GM12801 (cell line): ENCODE measurements around the gene ATP2B1.

Source experiments
- TF ChIP-seq, protein P1 (sequence below): IDR thresholded peaks from one replicate; pipeline ENCODE4 v1.5.1; 2011; ENCODE audit warnings: control low read depth; ENCODE audit not compliant: insufficient read length; ENCODE audit errors: extremely low read depth

ATP2B1 gene

DNA sequence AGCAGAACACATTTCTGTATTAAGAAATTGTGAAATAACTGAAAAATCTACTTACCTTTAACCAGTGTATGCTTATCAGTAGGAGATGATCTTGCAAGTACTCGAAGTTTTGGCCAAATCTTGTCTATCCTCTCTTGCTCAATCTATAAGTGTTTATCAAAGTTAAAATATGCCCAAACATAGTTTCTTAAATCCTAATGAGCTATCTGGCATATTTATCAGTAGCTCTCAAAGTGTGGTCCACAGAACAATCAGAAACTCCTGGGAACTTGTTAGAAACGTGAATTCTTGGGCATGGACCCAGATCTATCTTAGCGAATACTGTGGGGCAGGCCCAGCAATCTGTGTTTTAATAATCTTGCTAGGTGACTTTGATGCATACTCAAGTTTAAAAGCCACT lies 98.3 kb downstream of the ATP2B1 start:
- TF ChIP-seq, protein P1, sequence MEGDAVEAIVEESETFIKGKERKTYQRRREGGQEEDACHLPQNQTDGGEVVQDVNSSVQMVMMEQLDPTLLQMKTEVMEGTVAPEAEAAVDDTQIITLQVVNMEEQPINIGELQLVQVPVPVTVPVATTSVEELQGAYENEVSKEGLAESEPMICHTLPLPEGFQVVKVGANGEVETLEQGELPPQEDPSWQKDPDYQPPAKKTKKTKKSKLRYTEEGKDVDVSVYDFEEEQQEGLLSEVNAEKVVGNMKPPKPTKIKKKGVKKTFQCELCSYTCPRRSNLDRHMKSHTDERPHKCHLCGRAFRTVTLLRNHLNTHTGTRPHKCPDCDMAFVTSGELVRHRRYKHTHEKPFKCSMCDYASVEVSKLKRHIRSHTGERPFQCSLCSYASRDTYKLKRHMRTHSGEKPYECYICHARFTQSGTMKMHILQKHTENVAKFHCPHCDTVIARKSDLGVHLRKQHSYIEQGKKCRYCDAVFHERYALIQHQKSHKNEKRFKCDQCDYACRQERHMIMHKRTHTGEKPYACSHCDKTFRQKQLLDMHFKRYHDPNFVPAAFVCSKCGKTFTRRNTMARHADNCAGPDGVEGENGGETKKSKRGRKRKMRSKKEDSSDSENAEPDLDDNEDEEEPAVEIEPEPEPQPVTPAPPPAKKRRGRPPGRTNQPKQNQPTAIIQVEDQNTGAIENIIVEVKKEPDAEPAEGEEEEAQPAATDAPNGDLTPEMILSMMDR: no peak

DNA sequence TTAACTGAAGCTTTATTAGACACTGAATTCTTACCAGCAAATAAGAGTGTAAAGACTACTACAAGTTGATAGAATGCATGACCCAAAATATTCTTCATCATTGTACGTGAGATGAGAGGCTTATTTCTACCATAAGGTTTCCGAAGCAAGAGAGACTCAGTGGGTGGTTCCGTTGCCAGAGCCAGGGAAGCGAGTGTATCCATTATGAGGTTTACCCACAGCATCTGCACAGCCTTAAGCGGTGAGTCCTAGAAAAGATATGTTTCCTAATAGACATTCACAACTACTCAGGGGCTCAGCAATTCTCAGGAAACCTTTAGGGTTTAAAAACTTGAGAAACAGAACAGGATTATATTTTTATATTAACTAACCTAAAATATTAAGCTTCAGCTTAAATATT lies 105.0 kb downstream of the ATP2B1 start:
- TF ChIP-seq, protein P1: no peak

DNA sequence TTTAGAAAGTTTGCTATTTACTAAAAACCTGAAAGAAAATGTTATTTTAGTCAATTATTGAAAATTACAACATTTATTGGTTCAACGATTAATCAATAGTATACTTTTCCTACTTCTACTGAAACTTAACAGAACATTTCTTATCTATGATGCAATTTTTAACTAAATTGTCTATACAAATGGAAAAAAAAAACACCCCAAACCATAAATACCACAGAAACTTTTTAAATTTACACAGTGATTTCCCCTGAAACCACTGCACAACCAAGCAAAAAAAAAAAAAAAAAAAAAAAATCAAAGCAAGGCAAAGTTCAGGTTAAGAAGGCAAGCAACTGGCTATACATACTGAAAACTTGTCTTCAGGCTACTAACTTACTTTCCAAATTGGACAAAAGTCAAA lies 110.9 kb downstream of the ATP2B1 start:
- TF ChIP-seq, protein P1: no peak

DNA sequence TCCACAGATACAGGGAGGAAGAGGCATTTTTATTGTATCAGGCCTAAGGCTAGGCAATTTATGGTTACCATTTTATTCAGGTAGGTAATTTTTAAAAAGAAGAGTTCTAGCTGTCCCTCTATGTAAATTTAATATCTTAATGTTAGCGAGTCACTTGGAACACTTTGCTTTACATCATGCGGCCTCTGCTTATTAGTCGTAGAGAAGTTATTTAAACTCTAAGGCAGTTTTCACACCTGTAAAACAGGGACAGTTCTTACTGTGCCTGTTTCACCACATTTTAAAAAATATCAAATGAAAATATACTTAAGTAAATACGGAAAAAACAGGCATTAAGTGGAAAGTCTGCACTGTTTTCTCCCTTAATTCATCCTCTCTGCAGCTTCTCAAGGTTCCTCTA lies 111.4 kb downstream of the ATP2B1 start:
- TF ChIP-seq, protein P1: no peak

DNA sequence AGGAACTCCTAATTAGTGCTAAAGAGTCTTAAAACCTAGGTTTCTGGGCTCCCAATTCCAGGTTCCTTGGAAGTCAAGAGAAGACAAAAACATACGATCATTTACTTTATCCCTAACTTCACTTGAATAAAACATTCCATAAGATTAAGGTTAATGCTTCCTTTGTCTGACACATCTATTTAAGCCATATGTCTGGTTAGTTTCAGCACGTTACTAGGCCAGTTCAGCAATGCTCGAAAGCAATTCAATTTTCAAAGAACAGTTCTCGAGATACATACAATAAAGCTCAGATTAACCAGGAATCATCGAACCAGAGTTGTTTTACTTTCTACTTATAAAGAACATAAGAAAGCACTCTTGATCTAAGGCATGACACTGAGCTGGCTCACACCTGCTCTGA lies 114.8 kb downstream of the ATP2B1 start:
- TF ChIP-seq, protein P1: no peak

DNA sequence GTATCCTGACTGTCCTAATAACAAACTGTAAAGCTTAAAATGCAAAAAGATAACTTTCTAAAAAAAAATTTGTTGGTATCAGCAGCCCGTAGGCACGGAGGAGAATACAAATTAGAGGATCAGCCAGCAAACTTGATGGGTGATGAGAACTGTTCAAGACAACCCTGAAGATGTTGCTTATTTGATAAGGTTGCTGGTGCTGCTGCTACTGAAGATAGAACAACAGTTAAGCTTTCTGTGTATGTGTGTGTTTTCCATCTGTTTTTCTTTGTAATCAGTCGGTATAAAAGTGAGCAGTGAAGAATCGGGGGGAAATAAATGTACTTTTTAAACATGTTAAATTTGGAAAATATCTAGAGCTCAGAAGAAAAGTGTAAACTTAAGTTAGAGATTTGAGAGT lies 115.4 kb downstream of the ATP2B1 start:
- TF ChIP-seq, protein P1: no peak

DNA sequence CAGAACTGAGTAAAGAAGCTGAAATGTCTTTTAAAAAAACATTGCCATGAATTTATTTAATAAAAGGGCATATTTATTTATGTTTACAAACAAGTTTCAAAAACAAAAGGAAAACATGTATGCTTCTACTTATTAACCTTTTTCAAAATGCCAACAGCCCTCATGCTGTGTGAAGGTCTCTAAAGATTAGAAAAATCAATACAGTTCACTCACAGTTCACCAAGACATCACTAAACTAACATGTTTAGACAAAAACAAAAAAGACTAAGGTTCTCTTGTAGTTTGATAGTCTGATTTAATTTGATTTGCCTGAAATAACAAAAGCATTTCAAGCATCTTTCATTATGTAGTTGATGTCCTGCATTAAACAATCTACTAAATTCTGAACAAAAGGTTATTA lies 118.9 kb downstream of the ATP2B1 start:
- TF ChIP-seq, protein P1: no peak

DNA sequence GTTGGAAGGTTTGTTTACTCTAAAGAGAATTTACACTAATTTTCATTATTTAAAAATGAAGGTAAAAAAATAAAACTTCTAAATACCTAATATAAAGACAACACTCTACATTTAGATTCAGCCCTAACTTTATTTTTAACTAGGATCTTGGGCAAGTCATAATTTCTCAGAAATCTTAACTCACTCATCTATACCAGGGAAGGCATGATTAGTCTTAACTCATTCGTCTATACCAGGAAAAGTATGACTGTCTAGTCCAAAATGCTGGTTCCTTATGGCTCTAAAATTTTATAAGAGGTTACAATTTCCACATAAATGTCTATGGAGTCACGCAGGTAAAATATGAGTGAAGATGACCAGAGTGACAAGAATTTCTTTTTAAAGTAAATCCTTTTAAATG lies 130.1 kb downstream of the ATP2B1 start:
- TF ChIP-seq, protein P1: no peak
